Activated B cell treated with CpG ODN at 0.5 μM for 24 hours (primary cell): Measurements from ENCODE around the gene INPP5F. TPM values are rescaled to one million over a fixed set of nuclear protein-coding genes. Genes with fewer than 3 reads are reported as not detected.

ENCODE experiments used
- ATAC-seq: fragments of 200-7000 bp; cut with Tn5 transposase; one replicate; pipeline ENCODE4 v1.10.0; 2021; ENCODE audit warnings: low read depth, mild to moderate bottlenecking, moderate library complexity
- CTCF ChIA-PET: fragments of 350-600 bp; sonication (Branson Sonifier 250); formaldehyde crosslinking; loops from one replicate; lab custom pipeline; 2021; ENCODE audit warnings: antibody characterized with exemption; lab: Charles Lee
- POLR2A ChIA-PET: fragments of 350-600 bp; sonication (Branson Sonifier 250); formaldehyde crosslinking; loops from one replicate; lab custom pipeline; 2021; ENCODE audit warnings: antibody characterized with exemption; lab: Charles Lee
- DNase-seq: peaks from one replicate; pipeline ENCODE4 v3.0.0; 2022
- H3K27ac Mint-ChIP-seq: one replicate; pipeline ENCODE4 v1.8.0; 2020; ENCODE audit warnings: mixed read lengths
- H3K27me3 Mint-ChIP-seq: one replicate; pipeline ENCODE4 v1.8.0; 2021; ENCODE audit warnings: mixed read lengths
- H3K36me3 Mint-ChIP-seq: one replicate; pipeline ENCODE4 v1.8.0; 2021; ENCODE audit warnings: low read depth, mixed read lengths
- H3K4me1 Mint-ChIP-seq: one replicate; pipeline ENCODE4 v1.8.0; 2021; ENCODE audit warnings: mixed read lengths
- H3K4me3 Mint-ChIP-seq: one replicate; pipeline ENCODE4 v1.8.0; 2020; ENCODE audit warnings: mild to moderate bottlenecking, mixed read lengths
- H3K9me3 Mint-ChIP-seq: one replicate; pipeline ENCODE4 v1.8.0; 2020; ENCODE audit warnings: mixed read lengths
- CTCF ChIP-seq: fragments of 200-600 bp; IDR thresholded peaks from one replicate; pipeline ENCODE4 v1.8.0; 2022; ENCODE audit warnings: antibody characterized with exemption, mild to moderate bottlenecking
- intact Hi-C: fragments of 100-400 bp; cut with micrococcal nuclease; formaldehyde crosslinking; loops from one replicate; pipeline ENCODE4 v1.15.1; 2024
- total RNA-seq: library from RNA; stranded (reverse); gene quantifications from 2 replicates; pipeline ENCODE4 v1.2.3, GENCODE V29; 2022

Gene INPP5F
- total RNA-seq, 1 donor from 2014 or later, result 53.5 TPM

- DNase-seq (no peak), ATAC-seq (no peak)
- H3K27ac Mint-ChIP-seq, result no peak overlapping the region
- H3K27me3 Mint-ChIP-seq, result no peaks in the 10 kb centered on the region
- no peaks in the 10 kb centered on the region for H3K4me1 Mint-ChIP-seq
- TF ChIP-seq CTCF, result no peak
- intact Hi-C loops, result no loop called here
- POLR2A ChIA-PET, result no interaction called here
- no peak overlapping the region for H3K4me3 Mint-ChIP-seq
- H3K9me3 Mint-ChIP-seq, result no peaks in the 10 kb centered on the region
- CTCF ChIA-PET, result no interaction called here
- H3K36me3 Mint-ChIP-seq, result peaks cover 89% of the 10 kb centered on the region
Measured at GRCh38 chr10:119827430-119827829, 101.6 kb downstream of the INPP5F start.

- CTCF ChIA-PET, result no interaction called here
- POLR2A ChIA-PET, result interaction anchor here (0.6 kb wide), 1 partner anchor 10 kb away, joined by 5 read pairs; no protein-coding TSS in a partner anchor
- ATAC-seq (no peak), DNase-seq (no peak)
- Mint-ChIP-seq H3K9me3 (no peaks in the 10 kb centered on the region), H3K4me1 (peaks cover 7% of the 10 kb centered on the region), H3K27ac (peak overlapping the region; percentile 38), H3K36me3 (peaks cover 86% of the 10 kb centered on the region), H3K4me3 (no peak overlapping the region), H3K27me3 (no peaks in the 10 kb centered on the region)
- no peak for TF ChIP-seq CTCF
- intact Hi-C loops, result no loop called here
Measured at GRCh38 chr10:119829429-119829828, 103.6 kb downstream of the INPP5F start.

- peaks cover 88% of the 10 kb centered on the region for H3K36me3 Mint-ChIP-seq
- POLR2A ChIA-PET, result no interaction called here
- intact Hi-C loops, result no loop called here
Measured at GRCh38 chr10:119830851-119831250, 105.0 kb downstream of the INPP5F start.

GRCh38 chr10:119831656-119832055 lies 105.8 kb downstream of the INPP5F start:
- Mint-ChIP-seq H3K27ac (no peak overlapping the region), H3K36me3 (peaks cover 89% of the 10 kb centered on the region), H3K27me3 (no peaks in the 10 kb centered on the region), H3K4me3 (no peak overlapping the region), H3K9me3 (no peaks in the 10 kb centered on the region), H3K4me1 (peaks cover 7% of the 10 kb centered on the region)
- ChIA-PET CTCF (interaction anchor here (1.1 to 1.4 kb wide), 2 partner anchors 80 to 145 kb away, joined by 3 to 6 read pairs; no protein-coding TSS in a partner anchor), POLR2A (no interaction called here)
- intact Hi-C loops, result no loop called here
- TF ChIP-seq CTCF, result no peak
- no peak for ATAC-seq
- no peak for DNase-seq

More at GRCh38 chr10:119830851-119831250, 105.0 kb downstream of the INPP5F start:
- H3K27me3 Mint-ChIP-seq, result no peaks in the 10 kb centered on the region
- no peaks in the 10 kb centered on the region for H3K9me3 Mint-ChIP-seq
- no peak for ATAC-seq
- DNase-seq, result no peak
- CTCF ChIA-PET, result interaction anchor here (1.4 kb wide), 1 partner anchor 144 kb away, joined by 6 read pairs; no protein-coding TSS in a partner anchor
- no peak for TF ChIP-seq CTCF
- H3K27ac Mint-ChIP-seq, result no peak overlapping the region
- H3K4me1 Mint-ChIP-seq, result peaks cover 7% of the 10 kb centered on the region
- H3K4me3 Mint-ChIP-seq, result no peak overlapping the region

- no peak for TF ChIP-seq CTCF
- no peak for ATAC-seq
- peaks cover 88% of the 10 kb centered on the region for H3K36me3 Mint-ChIP-seq
- no peak for DNase-seq
- H3K27me3 Mint-ChIP-seq, result no peaks in the 10 kb centered on the region
- no peak overlapping the region for H3K27ac Mint-ChIP-seq
- ChIA-PET CTCF (interaction anchor here (1.1 kb wide), 1 partner anchor 82 kb away, joined by 3 read pairs; no protein-coding TSS in a partner anchor), POLR2A (interaction anchor here (0.6 kb wide), 1 partner anchor 107 kb away, joined by 3 read pairs; the partner anchor contains the start of gene INPP5F)
- no peaks in the 10 kb centered on the region for H3K9me3 Mint-ChIP-seq
- H3K4me3 Mint-ChIP-seq, result no peak overlapping the region
- H3K4me1 Mint-ChIP-seq, result peaks cover 9% of the 10 kb centered on the region
- intact Hi-C loops, result no loop called here
Measured at GRCh38 chr10:119832951-119833350, 107.1 kb downstream of the INPP5F start.
